Testis (tissue), 2 donors: ENCODE data around the gene SLC25A21.

Source experiments
- POLR2A ChIP-seq: fragments of 450-650 bp; IDR thresholded peaks from one replicate; pipeline ENCODE4 v1.6.1; 2017; ENCODE audit warnings: antibody characterized with exemption, mild to moderate bottlenecking, moderate library complexity
- TF ChIP-seq, protein P1 (sequence below), 3 experiments: fragments of 450-650 bp in 2 of 3; fragments of 200-600 bp in 1 of 3; sonication (generic) in 1 of 3; IDR thresholded peaks; one replicate each; pipeline ENCODE4 v1.5.1; 2016 to 2019; ENCODE audit warnings: antibody characterized with exemption in 3 of 3, mild to moderate bottlenecking in 2 of 3, moderate library complexity in 1 of 3

- TF ChIP-seq, protein P1, sequence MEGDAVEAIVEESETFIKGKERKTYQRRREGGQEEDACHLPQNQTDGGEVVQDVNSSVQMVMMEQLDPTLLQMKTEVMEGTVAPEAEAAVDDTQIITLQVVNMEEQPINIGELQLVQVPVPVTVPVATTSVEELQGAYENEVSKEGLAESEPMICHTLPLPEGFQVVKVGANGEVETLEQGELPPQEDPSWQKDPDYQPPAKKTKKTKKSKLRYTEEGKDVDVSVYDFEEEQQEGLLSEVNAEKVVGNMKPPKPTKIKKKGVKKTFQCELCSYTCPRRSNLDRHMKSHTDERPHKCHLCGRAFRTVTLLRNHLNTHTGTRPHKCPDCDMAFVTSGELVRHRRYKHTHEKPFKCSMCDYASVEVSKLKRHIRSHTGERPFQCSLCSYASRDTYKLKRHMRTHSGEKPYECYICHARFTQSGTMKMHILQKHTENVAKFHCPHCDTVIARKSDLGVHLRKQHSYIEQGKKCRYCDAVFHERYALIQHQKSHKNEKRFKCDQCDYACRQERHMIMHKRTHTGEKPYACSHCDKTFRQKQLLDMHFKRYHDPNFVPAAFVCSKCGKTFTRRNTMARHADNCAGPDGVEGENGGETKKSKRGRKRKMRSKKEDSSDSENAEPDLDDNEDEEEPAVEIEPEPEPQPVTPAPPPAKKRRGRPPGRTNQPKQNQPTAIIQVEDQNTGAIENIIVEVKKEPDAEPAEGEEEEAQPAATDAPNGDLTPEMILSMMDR (IDR thresholded peaks at IDR 0.05): no peak
- TF ChIP-seq POLR2A: no peak
These were observed 47.8 kb downstream of the SLC25A21 start for GRCh38 chr14:37124614-37125013.
